GM23248 (cell line): ENCODE measurements around the gene PRKAR1B.
"Not testable (repeated sequence)": the region's sequence is repeated elsewhere in the genome, so short reads cannot be mapped to it uniquely, and the experiment has no call there.

Source experiments
- EZH2 ChIP-seq: fragments of 200-600 bp; sonication (generic); IDR thresholded peaks from 2 replicates; pipeline ENCODE4 v1.6.1; 2018; ENCODE audit warnings: antibody characterized with exemption, mild to moderate bottlenecking; ENCODE audit not compliant: insufficient read depth, poor library complexity, severe bottlenecking
- EZH2phosphoT487 ChIP-seq: fragments of 200-600 bp; sonication (generic); IDR thresholded peaks from 2 replicates; pipeline ENCODE4 v1.6.1; 2018; ENCODE audit warnings: antibody characterized with exemption, moderate library complexity, mild to moderate bottlenecking, low read depth; ENCODE audit not compliant: insufficient read depth

DNA sequence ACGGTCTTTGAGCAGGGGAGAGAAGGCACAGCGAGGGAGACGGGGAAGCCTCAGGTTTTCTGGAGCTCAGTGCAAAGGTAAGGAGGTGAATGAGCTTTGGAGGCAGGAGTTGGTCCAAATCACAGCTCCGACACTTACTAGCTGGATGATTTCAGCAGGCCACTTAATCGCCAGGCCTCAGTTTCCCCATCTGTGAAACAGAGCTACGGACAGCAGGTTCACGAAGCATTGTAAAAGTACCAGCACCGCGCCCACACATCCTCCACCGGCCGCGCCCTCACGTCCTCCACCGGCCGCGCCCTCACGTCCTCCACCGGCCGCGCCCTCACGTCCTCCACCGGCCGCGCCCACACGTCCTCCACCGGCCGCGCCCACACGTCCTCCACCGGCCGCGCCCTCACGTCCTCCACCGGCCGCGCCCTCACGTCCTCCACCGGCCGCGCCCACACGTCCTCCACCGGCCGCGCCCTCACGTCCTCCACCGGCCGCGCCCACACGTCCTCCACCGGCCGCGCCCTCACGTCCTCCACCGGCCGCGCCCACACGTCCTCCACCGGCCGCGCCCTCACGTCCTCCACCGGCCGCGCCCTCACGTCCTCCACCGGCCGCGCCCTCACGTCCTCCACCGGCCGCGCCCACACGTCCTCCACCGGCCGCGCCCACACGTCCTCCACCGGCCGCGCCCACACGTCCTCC lies 91.2 kb downstream of the PRKAR1B start:
- TF ChIP-seq EZH2, EZH2phosphoT487: not testable (repeated sequence)
